Mucosa of stomach (tissue), 1 donor: ENCODE results near the gene BRPF3.

Experiments
- H3K27me3 ChIP-seq: one replicate; pipeline ENCODE4 v1.7.0; 2013; ENCODE audit warnings: mild to moderate bottlenecking, low read length; ENCODE audit not compliant: control insufficient read depth, insufficient read depth
- H3K36me3 ChIP-seq: one replicate; pipeline ENCODE4 v1.7.0; 2013; ENCODE audit warnings: low read length; ENCODE audit not compliant: control insufficient read depth, insufficient read depth
- H3K4me1 ChIP-seq: one replicate; pipeline ENCODE4 v1.7.0; 2013; ENCODE audit warnings: mild to moderate bottlenecking, low read length; ENCODE audit not compliant: control insufficient read depth, insufficient read depth
- H3K4me3 ChIP-seq: one replicate; pipeline ENCODE4 v1.7.0; 2013; ENCODE audit warnings: low read length
- H3K9ac ChIP-seq: one replicate; pipeline ENCODE4 v1.7.0; 2013; ENCODE audit warnings: mild to moderate bottlenecking, low read length, moderate library complexity
- H3K9me3 ChIP-seq: one replicate; pipeline ENCODE4 v1.7.0; 2013; ENCODE audit warnings: mild to moderate bottlenecking, low read length, moderate library complexity; ENCODE audit not compliant: control insufficient read depth
- donor health status: Pancreatic carcinoma.

BRPF3 gene

GRCh38 chr6:36242161-36242560 is 45.6 kb downstream of the BRPF3 start:
- Histone ChIP-seq H3K9ac (no peak overlapping the region), H3K9me3 (no peaks in the 10 kb centered on the region), H3K36me3 (no peaks in the 10 kb centered on the region), H3K4me1 (peaks cover 9% of the 10 kb centered on the region), H3K27me3 (no peaks in the 10 kb centered on the region), H3K4me3 (no peak overlapping the region)

GRCh38 chr6:36242626-36243025 is 46.1 kb downstream of the BRPF3 start:
- Histone ChIP-seq H3K4me3 (no peak overlapping the region), H3K4me1 (peaks cover 9% of the 10 kb centered on the region)

GRCh38 chr6:36243562-36244212 is 47.1 kb downstream of the BRPF3 start:
- Histone ChIP-seq H3K4me3 (no peak overlapping the region), H3K27me3 (no peaks in the 10 kb centered on the region), H3K9me3 (no peaks in the 10 kb centered on the region), H3K9ac (no peak overlapping the region), H3K36me3 (no peaks in the 10 kb centered on the region), H3K4me1 (peaks cover 9% of the 10 kb centered on the region)

More at GRCh38 chr6:36242626-36243025, 46.1 kb downstream of the BRPF3 start:
- H3K9ac ChIP-seq: no peak overlapping the region
- no peaks in the 10 kb centered on the region for H3K27me3 ChIP-seq
- no peaks in the 10 kb centered on the region for H3K9me3 ChIP-seq
- H3K36me3 ChIP-seq: no peaks in the 10 kb centered on the region

- no peak overlapping the region for H3K9ac ChIP-seq
- no peaks in the 10 kb centered on the region for H3K9me3 ChIP-seq
- peaks cover 9% of the 10 kb centered on the region for H3K4me1 ChIP-seq
Measured at GRCh38 chr6:36244641-36245280, 48.2 kb downstream of the BRPF3 start.

GRCh38 chr6:36245572-36246061 is 49.1 kb downstream of the BRPF3 start:
- Histone ChIP-seq H3K9ac (no peak overlapping the region), H3K4me3 (no peak overlapping the region), H3K9me3 (no peaks in the 10 kb centered on the region), H3K36me3 (no peaks in the 10 kb centered on the region), H3K4me1 (peaks cover 9% of the 10 kb centered on the region), H3K27me3 (no peaks in the 10 kb centered on the region)

More at GRCh38 chr6:36244641-36245280, 48.2 kb downstream of the BRPF3 start:
- no peaks in the 10 kb centered on the region for H3K36me3 ChIP-seq
- no peak overlapping the region for H3K4me3 ChIP-seq
- no peaks in the 10 kb centered on the region for H3K27me3 ChIP-seq

DNA sequence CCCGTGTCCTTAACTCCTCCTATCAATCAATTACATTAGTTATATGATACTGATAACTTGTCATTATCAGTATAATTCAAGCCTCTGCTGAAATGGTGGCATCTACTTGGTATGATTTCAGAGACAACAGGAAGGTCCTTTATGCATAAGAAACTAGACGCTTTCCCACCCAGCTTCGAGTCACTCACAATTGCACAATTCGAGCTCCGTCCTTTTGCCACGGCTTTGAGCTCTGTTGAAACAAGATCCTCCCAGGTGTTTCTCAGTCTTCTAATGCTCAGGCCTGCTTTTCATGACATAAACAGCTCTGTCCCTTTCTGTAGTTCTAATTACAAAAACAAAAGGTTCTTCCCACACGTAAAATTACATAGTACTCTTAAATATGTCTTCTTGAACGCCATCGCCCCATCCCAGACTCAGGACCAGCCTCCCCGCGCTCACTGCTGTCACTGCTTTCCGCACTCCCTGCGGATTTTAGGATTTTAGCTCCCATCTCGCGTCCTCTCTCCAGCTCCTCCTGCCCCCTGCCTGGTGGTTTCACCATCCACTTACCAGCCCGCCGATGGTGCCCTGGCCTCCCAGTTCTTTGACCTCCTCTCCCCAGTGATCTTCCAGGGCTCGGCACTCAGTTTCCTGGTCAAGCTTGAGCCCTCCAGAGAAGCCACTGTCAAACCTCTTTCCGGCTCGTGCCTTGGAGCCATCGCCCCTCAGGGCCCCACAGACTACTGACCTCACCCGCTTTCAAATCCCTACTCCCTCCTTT is 50.1 kb downstream of the BRPF3 start:
- Histone ChIP-seq H3K27me3 (no peaks in the 10 kb centered on the region), H3K4me3 (no peak overlapping the region), H3K36me3 (no peaks in the 10 kb centered on the region), H3K9ac (no peak overlapping the region), H3K4me1 (peaks cover 9% of the 10 kb centered on the region), H3K9me3 (no peaks in the 10 kb centered on the region)

DNA sequence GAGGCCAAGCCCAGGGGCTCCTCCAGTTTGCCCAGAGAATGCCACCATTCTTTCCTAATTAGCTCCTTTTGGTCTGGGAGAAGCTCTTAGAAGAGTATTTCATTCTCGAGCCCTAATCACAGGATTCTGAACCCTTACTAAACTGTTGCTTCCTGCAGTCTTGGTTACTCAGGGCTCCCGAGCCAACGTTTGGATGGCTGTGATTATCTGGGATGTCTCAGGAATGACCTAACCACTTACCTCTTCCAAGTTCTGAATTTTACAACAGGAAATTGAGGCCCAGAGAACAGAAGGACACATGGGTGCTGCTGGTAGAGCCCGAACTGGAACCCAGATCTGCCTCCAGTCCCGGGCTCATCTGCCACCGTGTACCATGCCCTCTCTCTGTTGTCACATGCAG is 51.1 kb downstream of the BRPF3 start:
- Histone ChIP-seq H3K4me1 (peaks cover 9% of the 10 kb centered on the region), H3K36me3 (no peaks in the 10 kb centered on the region), H3K4me3 (no peak overlapping the region), H3K9me3 (no peaks in the 10 kb centered on the region), H3K9ac (no peak overlapping the region), H3K27me3 (no peaks in the 10 kb centered on the region)

DNA sequence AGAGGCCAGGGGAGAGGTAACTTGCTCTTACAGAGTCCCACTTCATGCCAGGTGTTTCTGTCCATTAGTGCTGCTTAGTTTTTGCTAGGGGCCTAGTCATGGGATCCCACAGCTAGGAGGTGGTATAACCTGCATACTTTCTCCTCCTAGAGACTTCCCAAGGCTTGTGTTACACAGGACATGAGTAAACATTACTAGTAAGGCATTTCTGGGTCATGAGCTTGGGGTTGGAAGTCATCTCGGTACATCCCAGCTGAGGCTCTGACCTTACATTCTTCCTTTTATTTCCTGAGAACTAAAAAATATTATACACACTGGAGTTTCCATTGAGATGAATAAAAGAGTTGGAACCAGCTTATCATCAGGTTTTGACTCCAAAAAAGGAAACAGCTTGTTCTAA is 52.4 kb downstream of the BRPF3 start:
- H3K9me3 ChIP-seq: no peaks in the 10 kb centered on the region
- H3K36me3 ChIP-seq: no peaks in the 10 kb centered on the region
- H3K4me1 ChIP-seq: peaks cover 9% of the 10 kb centered on the region
- no peaks in the 10 kb centered on the region for H3K27me3 ChIP-seq
- no peak overlapping the region for H3K9ac ChIP-seq
- H3K4me3 ChIP-seq: no peak overlapping the region

GRCh38 chr6:36249536-36249935 is 53.0 kb downstream of the BRPF3 start:
- Histone ChIP-seq H3K27me3 (no peaks in the 10 kb centered on the region), H3K36me3 (no peaks in the 10 kb centered on the region), H3K9me3 (no peaks in the 10 kb centered on the region)

DNA sequence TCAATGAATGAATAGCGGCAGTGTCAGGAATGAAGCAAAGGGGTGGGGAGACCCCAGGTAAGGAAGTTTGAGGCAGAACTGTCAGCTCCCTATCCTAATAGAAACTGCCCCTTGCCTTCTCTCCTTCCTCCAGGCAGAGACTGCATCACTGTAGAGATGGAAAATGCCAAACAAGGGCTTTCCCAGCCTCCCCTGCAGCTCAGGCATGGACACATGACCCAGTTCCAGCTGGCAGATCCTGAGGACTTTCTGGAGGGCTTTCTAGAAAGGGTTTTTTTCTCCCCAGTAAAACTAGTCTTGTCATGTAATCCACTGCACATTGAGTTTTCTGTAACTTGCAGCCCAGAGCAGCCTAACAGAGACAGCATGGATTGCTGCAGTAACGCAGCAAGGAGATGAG is 55.5 kb downstream of the BRPF3 start:
- Histone ChIP-seq H3K9ac (no peak overlapping the region), H3K4me1 (no peaks in the 10 kb centered on the region), H3K9me3 (no peaks in the 10 kb centered on the region), H3K36me3 (no peaks in the 10 kb centered on the region), H3K4me3 (no peak overlapping the region), H3K27me3 (no peaks in the 10 kb centered on the region)

More at GRCh38 chr6:36249536-36249935, 53.0 kb downstream of the BRPF3 start:
- no peak overlapping the region for H3K4me3 ChIP-seq
- peaks cover 9% of the 10 kb centered on the region for H3K4me1 ChIP-seq
- H3K9ac ChIP-seq: no peak overlapping the region

DNA sequence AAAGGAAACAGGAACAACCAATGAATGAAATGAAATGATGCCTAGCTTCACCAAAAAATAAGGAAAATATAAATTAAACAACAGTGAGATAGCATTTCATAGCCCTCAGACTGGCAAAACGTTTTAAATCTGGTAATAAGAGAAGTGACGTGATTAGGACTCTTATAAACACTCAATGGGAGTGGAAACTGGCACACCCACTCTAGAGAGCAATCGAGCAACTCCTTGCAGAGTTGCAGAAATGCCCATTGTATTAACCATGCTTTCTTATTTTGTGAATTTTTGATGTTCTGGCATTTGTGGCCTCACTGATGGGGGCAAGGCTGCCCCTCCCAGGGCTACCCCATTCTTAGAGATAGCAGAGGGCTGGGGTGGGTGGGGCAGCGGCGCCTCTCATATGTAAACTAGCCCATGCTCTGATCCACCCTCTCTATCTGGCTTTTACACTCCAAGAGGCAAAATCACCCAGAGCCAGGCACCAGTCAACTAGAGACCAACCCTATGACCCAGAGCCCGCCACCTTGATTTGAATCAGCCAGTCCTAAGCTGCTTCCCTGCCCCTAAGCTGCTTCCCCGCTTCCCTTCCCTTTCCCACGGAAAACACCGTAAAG is 67.0 kb downstream of the BRPF3 start:
- H3K36me3 ChIP-seq: no peaks in the 10 kb centered on the region
- H3K9ac ChIP-seq: no peak overlapping the region
- H3K9me3 ChIP-seq: no peaks in the 10 kb centered on the region
- H3K4me3 ChIP-seq: no peak overlapping the region
- H3K4me1 ChIP-seq: peaks cover 3% of the 10 kb centered on the region
- H3K27me3 ChIP-seq: no peaks in the 10 kb centered on the region

DNA sequence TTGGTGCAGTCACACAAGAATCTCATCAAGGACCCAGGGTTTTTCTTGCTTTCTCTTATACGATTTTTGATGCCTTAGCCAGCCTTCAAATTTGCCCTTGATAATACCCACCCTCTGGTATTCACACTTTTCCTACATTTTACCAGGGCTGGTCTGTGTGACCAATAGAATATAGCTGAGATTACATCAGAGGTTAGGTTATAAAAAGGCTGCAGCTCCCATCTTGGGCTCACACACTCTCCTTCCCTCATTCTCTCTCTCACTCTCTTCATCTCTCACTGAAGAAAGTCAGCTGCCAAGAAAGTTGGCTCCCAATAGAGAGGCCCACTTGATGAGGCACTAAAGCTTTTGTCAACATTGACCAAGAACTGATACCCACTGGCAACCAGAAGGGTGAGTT is 69.2 kb downstream of the BRPF3 start:
- Histone ChIP-seq H3K36me3 (no peaks in the 10 kb centered on the region), H3K27me3 (peaks cover 6% of the 10 kb centered on the region), H3K9ac (no peak overlapping the region), H3K9me3 (no peaks in the 10 kb centered on the region), H3K4me1 (peaks cover 11% of the 10 kb centered on the region), H3K4me3 (no peak overlapping the region)
